Mucosa of stomach (tissue), 1 donor: ENCODE measurements around the gene OGG1.

ENCODE experiments used
- H3K27me3 ChIP-seq: one replicate; pipeline ENCODE4 v1.7.0; 2013; ENCODE audit warnings: mild to moderate bottlenecking, low read length; ENCODE audit not compliant: control insufficient read depth, insufficient read depth
- H3K36me3 ChIP-seq: one replicate; pipeline ENCODE4 v1.7.0; 2013; ENCODE audit warnings: low read length; ENCODE audit not compliant: control insufficient read depth, insufficient read depth
- H3K4me1 ChIP-seq: one replicate; pipeline ENCODE4 v1.7.0; 2013; ENCODE audit warnings: mild to moderate bottlenecking, low read length; ENCODE audit not compliant: control insufficient read depth, insufficient read depth
- H3K4me3 ChIP-seq: one replicate; pipeline ENCODE4 v1.7.0; 2013; ENCODE audit warnings: low read length
- H3K9ac ChIP-seq: one replicate; pipeline ENCODE4 v1.7.0; 2013; ENCODE audit warnings: mild to moderate bottlenecking, low read length, moderate library complexity
- H3K9me3 ChIP-seq: one replicate; pipeline ENCODE4 v1.7.0; 2013; ENCODE audit warnings: mild to moderate bottlenecking, low read length, moderate library complexity; ENCODE audit not compliant: control insufficient read depth
- donor health status: Pancreatic carcinoma.

Gene OGG1

DNA sequence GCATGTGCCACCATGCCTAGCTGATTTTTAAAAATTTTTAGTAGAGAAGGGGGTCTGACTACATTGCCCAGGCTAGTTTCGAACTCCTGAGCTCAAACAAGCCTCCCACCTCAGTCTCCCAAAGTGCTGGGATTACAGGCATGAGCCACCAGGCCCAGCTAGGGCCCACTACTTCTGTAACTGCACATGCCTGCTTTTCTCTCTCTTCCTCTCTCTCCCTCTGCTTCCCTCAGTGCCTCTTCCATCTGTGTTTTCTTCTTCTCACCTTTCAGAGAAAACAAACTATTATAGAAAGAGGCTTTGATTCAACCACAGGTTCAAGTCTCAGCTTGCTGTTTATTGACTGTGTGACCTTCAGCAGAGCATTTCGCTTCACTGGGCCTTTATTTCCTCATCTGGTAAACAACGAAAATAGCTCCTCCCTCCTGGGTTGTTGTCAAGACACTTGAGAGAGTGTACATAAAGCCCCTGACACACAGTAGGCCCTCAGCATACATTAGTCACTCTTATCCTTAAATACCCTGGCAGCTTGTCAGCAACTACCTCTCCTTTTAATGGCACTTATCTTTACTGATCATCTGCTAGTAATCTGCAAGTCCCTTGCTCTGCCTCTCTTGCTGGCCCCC lies 32.3 kb downstream of the OGG1 start:
- no peaks in the 10 kb centered on the region for H3K9me3 ChIP-seq
- H3K36me3 ChIP-seq = peaks cover 6% of the 10 kb centered on the region
- H3K9ac ChIP-seq = no peak overlapping the region
- H3K4me1 ChIP-seq = no peaks in the 10 kb centered on the region
- no peaks in the 10 kb centered on the region for H3K27me3 ChIP-seq
- H3K4me3 ChIP-seq = no peak overlapping the region

DNA sequence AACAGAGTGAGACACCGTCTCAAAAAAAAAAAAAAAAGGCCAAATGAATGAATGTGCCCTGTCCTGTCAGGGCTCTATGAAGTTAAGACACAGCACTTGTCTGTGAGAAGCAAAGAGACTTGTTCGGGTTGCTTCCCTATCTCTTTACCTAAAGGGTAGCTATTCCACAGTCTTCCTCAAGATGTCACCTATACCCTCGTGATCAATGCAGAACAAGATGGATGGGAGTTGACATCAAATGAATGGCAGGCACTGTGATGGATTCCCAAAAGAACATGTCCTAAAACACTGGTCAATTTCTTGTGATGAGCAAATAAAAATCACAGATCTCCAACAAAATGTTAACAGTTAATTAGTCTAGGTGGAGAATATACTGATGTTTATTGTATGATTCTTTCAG lies 33.0 kb downstream of the OGG1 start:
- H3K4me3 ChIP-seq = no peak overlapping the region
- no peaks in the 10 kb centered on the region for H3K27me3 ChIP-seq
- no peaks in the 10 kb centered on the region for H3K9me3 ChIP-seq
- no peak overlapping the region for H3K9ac ChIP-seq
- H3K4me1 ChIP-seq = no peaks in the 10 kb centered on the region
- peaks cover 6% of the 10 kb centered on the region for H3K36me3 ChIP-seq

DNA sequence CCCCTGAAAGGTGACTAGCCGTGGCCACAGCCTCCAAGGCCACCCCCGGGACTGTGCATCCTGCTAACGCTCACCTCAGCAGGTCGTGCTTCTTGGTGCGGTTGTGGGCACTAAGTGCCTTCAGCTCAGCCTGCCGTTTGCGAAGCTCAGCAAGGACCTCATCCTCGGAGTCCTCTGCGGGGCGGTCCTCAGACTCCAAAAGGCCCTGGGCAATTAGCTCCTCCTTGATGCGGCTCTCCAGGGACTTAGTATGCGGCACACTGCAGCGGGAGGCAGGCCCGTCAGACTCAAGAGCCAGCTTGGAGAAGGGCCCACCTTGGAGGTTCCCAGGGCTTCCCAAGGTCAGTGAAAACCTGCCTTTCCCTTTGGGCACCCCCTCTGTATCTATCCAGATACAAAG lies 34.2 kb downstream of the OGG1 start:
- Histone ChIP-seq H3K4me1 (no peaks in the 10 kb centered on the region), H3K36me3 (peaks cover 7% of the 10 kb centered on the region), H3K9ac (no peak overlapping the region), H3K9me3 (no peaks in the 10 kb centered on the region), H3K27me3 (no peaks in the 10 kb centered on the region), H3K4me3 (no peak overlapping the region)

DNA sequence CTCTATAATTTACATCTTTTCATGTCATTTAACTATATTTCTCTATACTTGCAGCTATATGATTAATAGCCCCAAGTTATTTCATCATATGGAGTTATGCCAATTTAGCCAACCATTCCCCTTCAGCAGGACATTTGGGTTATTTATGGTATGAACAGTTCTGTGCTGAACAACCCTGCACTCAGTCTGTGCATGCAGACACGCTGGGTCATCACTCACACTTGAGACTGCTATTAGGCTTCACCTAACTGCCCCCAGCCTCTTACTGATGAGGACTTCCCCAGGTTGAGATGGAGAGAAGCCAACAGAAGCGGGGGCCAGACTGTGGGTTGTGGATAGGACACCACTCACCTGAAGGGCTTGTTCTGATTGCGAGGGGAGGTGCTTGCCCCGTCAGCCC lies 35.2 kb downstream of the OGG1 start:
- no peaks in the 10 kb centered on the region for H3K4me1 ChIP-seq
- peaks cover 12% of the 10 kb centered on the region for H3K36me3 ChIP-seq
- no peak overlapping the region for H3K4me3 ChIP-seq
- no peak overlapping the region for H3K9ac ChIP-seq
- H3K27me3 ChIP-seq = no peaks in the 10 kb centered on the region
- H3K9me3 ChIP-seq = no peaks in the 10 kb centered on the region

DNA sequence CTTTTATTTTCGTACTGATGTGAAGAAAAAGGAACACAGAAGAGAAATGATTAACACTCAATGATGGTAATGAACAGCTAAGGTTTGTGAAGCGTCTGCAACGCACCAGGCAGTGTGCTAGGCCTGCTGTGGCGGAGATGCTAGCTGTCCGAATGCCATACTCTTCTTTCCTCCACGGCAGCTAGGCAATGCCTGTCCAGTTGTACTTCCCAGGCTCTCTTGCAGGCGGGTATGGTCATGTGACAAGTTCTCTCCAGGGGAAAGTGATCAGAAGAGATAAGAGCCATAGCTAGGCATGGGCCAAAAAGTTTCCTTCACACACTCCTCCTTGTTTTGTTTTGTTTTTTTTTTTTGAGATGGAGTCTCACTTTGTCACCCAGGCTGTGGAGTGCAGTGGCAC lies 35.9 kb downstream of the OGG1 start:
- Histone ChIP-seq H3K9me3 (no peaks in the 10 kb centered on the region), H3K4me1 (no peaks in the 10 kb centered on the region), H3K9ac (no peak overlapping the region), H3K36me3 (peaks cover 12% of the 10 kb centered on the region), H3K27me3 (no peaks in the 10 kb centered on the region), H3K4me3 (no peak overlapping the region)

DNA sequence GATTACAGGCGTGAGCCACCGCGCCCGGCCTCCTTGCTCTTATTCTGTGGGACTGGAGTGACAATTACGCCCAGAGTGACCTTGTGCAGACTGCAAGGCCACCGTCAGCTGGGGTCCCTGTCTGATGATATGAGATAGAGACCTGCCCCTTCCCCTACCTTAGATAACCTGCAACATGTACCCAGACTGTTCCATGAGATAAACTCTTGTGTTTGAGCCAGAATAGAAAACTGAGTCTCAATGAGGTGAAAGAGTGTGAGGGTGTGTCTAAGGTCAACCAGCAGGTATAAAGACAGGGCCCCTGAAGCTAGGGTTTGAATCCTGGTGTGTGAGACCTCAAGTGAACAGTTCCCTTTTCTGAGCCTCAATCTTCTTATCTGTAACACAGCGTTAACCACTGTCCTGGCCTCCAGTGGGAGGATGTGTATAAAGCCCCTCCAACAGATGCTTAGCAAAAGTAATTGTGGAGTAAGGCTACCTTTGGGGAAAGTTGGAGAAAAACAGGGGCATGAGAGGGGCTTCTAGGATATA lies 36.5 kb downstream of the OGG1 start:
- Histone ChIP-seq H3K9ac (no peak overlapping the region), H3K4me3 (no peak overlapping the region), H3K4me1 (peaks cover 3% of the 10 kb centered on the region), H3K9me3 (no peaks in the 10 kb centered on the region), H3K27me3 (no peaks in the 10 kb centered on the region), H3K36me3 (peaks cover 12% of the 10 kb centered on the region)

DNA sequence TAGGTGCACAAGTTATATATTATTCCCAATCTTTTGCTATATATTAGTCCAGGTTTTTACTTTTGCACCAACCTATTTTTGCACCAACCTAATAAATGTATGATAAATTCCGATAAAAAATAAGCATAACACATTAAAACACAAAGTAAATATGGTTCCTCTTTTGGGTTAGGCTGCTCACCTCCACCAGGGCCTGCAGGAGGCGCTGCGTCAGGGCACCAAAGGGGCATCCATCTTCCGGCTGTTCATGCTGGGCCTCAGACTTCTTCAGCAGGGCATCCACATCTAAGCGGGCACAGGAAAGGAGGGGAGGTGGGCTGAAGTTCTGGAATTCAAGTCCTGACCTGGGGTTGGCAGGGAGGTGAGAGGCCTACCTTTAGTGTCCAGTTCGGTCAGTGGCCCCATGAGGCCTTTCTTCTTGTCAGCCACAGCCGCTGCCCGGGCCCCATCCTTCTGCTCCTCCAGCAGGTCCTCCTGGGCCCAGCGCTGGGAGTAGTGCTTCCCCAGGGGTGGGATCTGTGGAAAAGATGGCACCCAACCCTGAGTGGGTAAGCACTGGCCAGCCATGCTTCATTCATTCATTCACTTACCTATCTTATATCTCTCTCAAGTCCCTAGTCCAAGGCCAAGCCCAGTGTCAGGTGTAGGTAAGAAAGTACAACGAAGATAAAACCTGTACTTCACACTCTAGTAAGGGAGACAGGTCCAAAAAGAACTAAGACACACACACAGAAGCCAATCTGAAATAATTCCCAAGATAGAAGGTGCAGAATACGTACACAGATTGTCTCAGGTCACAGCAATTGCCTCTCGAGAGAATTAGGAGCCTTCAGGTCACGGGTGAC lies 37.3 kb downstream of the OGG1 start:
- Histone ChIP-seq H3K4me1 (peaks cover 9% of the 10 kb centered on the region), H3K9ac (no peak overlapping the region), H3K4me3 (no peak overlapping the region), H3K36me3 (peaks cover 11% of the 10 kb centered on the region), H3K9me3 (no peaks in the 10 kb centered on the region), H3K27me3 (no peaks in the 10 kb centered on the region)

DNA sequence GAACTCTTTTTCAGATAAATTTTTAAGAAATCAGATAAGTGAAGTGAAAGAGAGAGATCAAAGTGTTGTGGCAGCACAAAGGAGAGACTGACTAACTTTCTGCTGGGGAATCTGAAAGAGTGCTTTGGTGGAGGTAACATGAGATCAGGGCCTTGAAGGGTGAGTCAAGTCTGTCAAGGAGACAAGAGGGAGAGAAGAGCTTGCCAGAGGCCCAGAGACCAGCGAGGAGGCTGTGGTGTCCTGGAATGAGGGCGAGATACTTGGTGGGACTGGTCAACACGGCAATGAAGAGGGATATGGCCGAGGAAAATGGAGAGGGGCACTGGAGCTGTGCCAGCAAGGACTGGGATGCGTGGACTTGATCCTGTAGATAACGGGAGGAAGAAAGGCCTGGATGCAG lies 38.0 kb downstream of the OGG1 start:
- Histone ChIP-seq H3K4me1 (peaks cover 9% of the 10 kb centered on the region), H3K36me3 (peaks cover 7% of the 10 kb centered on the region), H3K4me3 (no peak overlapping the region), H3K9me3 (no peaks in the 10 kb centered on the region), H3K27me3 (no peaks in the 10 kb centered on the region), H3K9ac (no peak overlapping the region)

DNA sequence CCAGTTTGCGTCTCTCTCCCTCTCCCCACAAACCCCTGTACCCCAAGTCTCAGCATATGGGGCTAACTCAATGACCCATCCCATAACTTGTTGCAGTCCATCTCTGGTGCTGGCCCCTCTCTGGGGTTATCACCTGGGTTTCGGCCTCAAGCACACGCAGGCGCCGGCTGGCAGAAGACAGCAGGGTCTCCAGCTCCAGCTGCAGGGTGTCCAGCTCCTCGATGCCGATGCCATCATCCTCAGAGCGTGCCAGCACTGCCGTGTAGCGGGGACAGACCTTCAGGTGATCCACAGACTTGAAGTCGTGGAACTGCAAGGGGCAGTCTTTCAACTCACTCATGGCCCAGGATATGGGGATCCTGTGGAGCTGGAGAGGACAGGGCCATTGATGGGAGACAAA lies 41.4 kb downstream of the OGG1 start:
- no peaks in the 10 kb centered on the region for H3K27me3 ChIP-seq
- H3K9ac ChIP-seq = no peak overlapping the region
- H3K4me3 ChIP-seq = no peak overlapping the region
- H3K4me1 ChIP-seq = peaks cover 9% of the 10 kb centered on the region
- no peaks in the 10 kb centered on the region for H3K9me3 ChIP-seq
- H3K36me3 ChIP-seq = peaks cover 7% of the 10 kb centered on the region

DNA sequence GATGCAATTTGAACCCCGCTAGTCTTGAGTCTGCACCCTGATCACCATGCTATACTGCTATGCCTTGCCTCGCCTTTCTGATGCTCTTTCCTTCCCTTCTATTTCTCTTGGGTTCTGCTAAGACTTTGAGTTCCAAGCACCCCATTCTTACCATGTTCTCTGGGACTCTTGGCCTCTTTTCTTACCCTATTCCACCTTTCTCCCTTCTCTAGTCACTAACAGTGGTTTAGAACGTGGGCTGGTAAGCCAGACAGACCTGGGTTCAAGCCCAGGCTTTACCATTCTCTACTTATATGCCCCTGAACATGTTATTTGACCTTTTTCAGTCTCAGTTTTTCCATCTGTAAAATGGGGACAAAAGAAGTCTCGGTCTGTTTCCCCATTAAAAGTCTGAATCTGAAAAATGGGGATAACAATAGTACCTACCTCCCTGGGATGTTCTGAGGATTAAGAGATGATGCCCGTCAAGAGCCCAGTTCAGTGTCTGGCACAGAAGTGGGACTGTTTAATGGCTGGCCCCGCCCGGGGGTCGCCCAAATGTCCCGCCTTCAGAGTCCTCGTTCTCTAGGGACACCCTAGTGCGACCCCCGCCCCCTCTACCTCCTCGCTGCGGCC lies 42.1 kb downstream of the OGG1 start:
- Histone ChIP-seq H3K4me1 (peaks cover 9% of the 10 kb centered on the region), H3K27me3 (no peaks in the 10 kb centered on the region), H3K36me3 (peaks cover 7% of the 10 kb centered on the region)

DNA sequence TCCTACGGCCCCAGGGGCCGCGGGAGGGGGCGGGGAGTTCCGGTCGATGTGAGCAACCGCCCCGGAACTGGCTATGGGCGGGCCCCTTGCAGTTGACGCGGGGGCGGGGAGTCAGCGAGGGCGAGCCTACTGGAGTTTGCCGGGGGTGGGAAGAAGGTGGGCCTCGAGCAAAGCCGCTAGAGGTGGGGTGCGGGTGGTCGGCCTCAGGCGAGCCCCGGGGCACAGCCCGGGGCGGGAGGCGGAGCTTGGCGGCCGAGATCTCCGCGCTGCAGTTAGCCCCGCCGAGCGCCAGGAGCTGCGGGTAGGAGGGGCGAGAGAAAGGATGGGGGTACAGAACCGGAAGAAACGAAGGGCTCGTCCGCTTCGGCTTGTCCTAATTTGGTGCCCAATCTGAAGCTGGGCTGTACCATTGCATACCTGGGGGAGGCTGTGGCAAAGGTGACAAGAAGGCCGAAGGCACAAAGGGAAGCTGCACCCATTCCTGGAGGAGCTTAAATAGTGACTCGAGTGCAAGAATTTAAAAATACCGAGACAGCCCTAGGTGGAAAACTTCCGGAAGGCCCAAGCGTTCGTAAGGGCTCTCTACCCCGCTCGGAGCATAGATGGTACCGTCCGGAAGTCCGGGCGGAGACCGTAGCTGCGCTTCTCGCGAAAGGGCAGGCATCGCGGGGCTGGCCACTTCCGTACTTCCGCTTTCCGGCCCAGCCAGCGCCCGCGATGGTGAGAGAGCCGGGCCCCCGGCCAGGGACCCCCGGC lies 42.8 kb downstream of the OGG1 start, which contains the start of the genes ARPC4 and TADA3:
TSS of gene ARPC4 (plus strand) at position 678 of the 756 bp plus-strand sequence. CDS start at position 718, 40 bp downstream.
TSS of gene TADA3 (minus strand) at position 69 of the 756 bp plus-strand sequence. CDS start 1,007 bp downstream, outside the sequence.
- H3K36me3 ChIP-seq = peaks cover 7% of the 10 kb centered on the region
- H3K27me3 ChIP-seq = no peaks in the 10 kb centered on the region
- no peaks in the 10 kb centered on the region for H3K9me3 ChIP-seq
- H3K9ac ChIP-seq = peak within 1 kb of the TSS; percentile 99
- H3K4me1 ChIP-seq = peaks cover 9% of the 10 kb centered on the region
- peak within 1 kb of the TSS; percentile 44 for H3K4me3 ChIP-seq

More for the DNA sequence above, 42.1 kb downstream of the OGG1 start:
- Histone ChIP-seq H3K9ac (peak overlapping the region; percentile 99), H3K9me3 (no peaks in the 10 kb centered on the region), H3K4me3 (peak overlapping the region; percentile 44)
